Psoas muscle (tissue), 8 donors: ENCODE measurements around the gene EVPL. TPM values are rescaled to one million over a fixed set of nuclear protein-coding genes. Genes with fewer than 3 reads are reported as not detected.
A peak's percentile ranks its signal among the peaks of the same experiment; 100 is the strongest.

Source experiments
- ATAC-seq, 4 donors: fragments of 200-7000 bp; cut with Tn5 transposase; one replicate each; pipeline ENCODE4 v1.9.1; 2020; ENCODE audit warnings: moderate library complexity in 3 of 4, mild to moderate bottlenecking in 2 of 4
- DNase-seq, 2 donors: peaks; one replicate each; pipeline ENCODE4 v3.0.0-alpha.2; 2020
- H3K27ac ChIP-seq: fragments of 200-600 bp; one replicate; pipeline ENCODE4 v1.8.0; 2022
- H3K27me3 ChIP-seq, 3 donors: fragments of 200-600 bp in 1 of 3; one replicate each; pipeline versions ENCODE4 v1.6.1 to v1.8.0; 2013 to 2022; ENCODE audit warnings: low read length in 2 of 3, mild to moderate bottlenecking in 2 of 3, moderate library complexity in 1 of 3; ENCODE audit not compliant: insufficient read depth in 3 of 3
- H3K36me3 ChIP-seq, 2 donors: fragments of 200-600 bp in 1 of 2; one replicate each; pipeline versions ENCODE4 v1.6.1 to v1.8.0; 2013 to 2022; ENCODE audit warnings: low read depth in 1 of 2, mild to moderate bottlenecking in 1 of 2, moderate library complexity in 1 of 2; ENCODE audit not compliant: insufficient read depth in 1 of 2
- H3K4me1 ChIP-seq: fragments of 200-600 bp; one replicate; pipeline ENCODE4 v1.8.0; 2022
- H3K4me3 ChIP-seq: fragments of 200-600 bp; one replicate; pipeline ENCODE4 v1.8.0; 2022; ENCODE audit warnings: mild to moderate bottlenecking
- H3K9me3 ChIP-seq: fragments of 200-600 bp; one replicate; pipeline ENCODE4 v1.8.0; 2022
- WGBS, 3 donors: extraction: QIAGEN DNeasy Blood & Tissue Kit; methylation state at CpG; one replicate each; pipeline versions ENCODE4 v1.1.6 to v1.1.7; 2013; 5-methylcytosine and 5-hydroxymethylcytosine counted together
- intact Hi-C, 2 donors: fragments of 100-400 bp; cut with DNase I; formaldehyde crosslinking; loops; one replicate each; pipeline versions ENCODE4 v1.11.0 to v1.14.2; 2022
- polyA plus RNA-seq, 3 donors: library from polyadenylated mRNA; stranded (reverse); fragments of 200-250 nt; gene quantifications; one replicate each; pipeline ENCODE4 v1.2.3, GENCODE V29; 2013
- total RNA-seq, 4 donors: library from RNA; stranded (reverse); fragmentation: NEBNext Ultra II Directional in 2 of 4; extraction: Animal tissue kit (Norgen Biotek cat#: 25700) in 2 of 4; gene quantifications; one replicate each; pipeline versions ENCODE4 v1.2.1 to v1.2.4, GENCODE V29; 2021 to 2023
- TF ChIP-seq, protein P1 (sequence below): fragments of 200-600 bp; IDR thresholded peaks from one replicate; pipeline ENCODE4 v1.8.0; 2022; ENCODE audit warnings: antibody characterized with exemption
- donor health status: healthy with polysubstance abuse.
- donor health status: DM: no; HTN: no; CAD: no; lungs with moderate emphysema.
- donor health status: Bipolar disorder and iron deficiency.
- donor health status: healthy.
- donor health status: DM: yes; HTN: yes; CAD: no.
- donor health status: DM: no; HTN: no; CAD: no.
- donor health status: DM: no; HTN: no; CAD: no.
- donor health status: DM: yes; HTN: yes; CAD: no.

The EVPL gene
- total and polyA plus RNA-seq, 7 donors = 0.03 to 0.36 (median 0.11) TPM; not detected in 1

DNA sequence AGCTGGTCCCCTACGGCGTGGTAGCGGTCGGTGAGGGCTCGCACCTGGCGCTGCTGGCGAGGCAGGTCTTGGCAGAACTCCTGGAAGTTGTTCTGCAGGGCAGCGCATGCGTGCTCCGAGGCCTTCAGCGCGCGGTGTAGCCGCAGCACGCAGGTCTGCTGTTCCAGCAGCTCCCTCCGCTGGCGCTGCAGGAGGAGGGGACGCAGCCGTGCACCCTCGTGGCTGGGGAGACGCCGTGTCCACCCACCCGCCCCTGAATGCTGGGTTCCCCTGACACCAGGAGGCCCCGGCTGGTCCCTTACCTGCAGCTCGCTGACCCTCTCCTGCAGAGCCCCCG is 12.2 kb downstream of the EVPL start:
- Histone ChIP-seq H3K36me3 (no peaks in the 10 kb centered on the region), H3K4me3 (no peak overlapping the region), H3K4me1 (peaks cover 3% of the 10 kb centered on the region), H3K9me3 (no peaks in the 10 kb centered on the region), H3K27me3 (peaks cover 0 to 1% (median 0%) of the 10 kb centered on the region in 3 donors), H3K27ac (no peak overlapping the region)
- DNase-seq = no peak
- peak in 3 of 4 donors; percentile 26 to 51 (median 36) for ATAC-seq
- TF ChIP-seq, protein P1, sequence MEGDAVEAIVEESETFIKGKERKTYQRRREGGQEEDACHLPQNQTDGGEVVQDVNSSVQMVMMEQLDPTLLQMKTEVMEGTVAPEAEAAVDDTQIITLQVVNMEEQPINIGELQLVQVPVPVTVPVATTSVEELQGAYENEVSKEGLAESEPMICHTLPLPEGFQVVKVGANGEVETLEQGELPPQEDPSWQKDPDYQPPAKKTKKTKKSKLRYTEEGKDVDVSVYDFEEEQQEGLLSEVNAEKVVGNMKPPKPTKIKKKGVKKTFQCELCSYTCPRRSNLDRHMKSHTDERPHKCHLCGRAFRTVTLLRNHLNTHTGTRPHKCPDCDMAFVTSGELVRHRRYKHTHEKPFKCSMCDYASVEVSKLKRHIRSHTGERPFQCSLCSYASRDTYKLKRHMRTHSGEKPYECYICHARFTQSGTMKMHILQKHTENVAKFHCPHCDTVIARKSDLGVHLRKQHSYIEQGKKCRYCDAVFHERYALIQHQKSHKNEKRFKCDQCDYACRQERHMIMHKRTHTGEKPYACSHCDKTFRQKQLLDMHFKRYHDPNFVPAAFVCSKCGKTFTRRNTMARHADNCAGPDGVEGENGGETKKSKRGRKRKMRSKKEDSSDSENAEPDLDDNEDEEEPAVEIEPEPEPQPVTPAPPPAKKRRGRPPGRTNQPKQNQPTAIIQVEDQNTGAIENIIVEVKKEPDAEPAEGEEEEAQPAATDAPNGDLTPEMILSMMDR = no peak
- intact Hi-C loops = loop anchor here (5.0 to 10.0 kb wide), 2 partner anchors 280 to 287 kb away; no protein-coding TSS in a partner anchor
- WGBS, 3 donors = 49 to 73% (median 56%) methylated on average over 19 to 26 of the region's 26 CpGs

DNA sequence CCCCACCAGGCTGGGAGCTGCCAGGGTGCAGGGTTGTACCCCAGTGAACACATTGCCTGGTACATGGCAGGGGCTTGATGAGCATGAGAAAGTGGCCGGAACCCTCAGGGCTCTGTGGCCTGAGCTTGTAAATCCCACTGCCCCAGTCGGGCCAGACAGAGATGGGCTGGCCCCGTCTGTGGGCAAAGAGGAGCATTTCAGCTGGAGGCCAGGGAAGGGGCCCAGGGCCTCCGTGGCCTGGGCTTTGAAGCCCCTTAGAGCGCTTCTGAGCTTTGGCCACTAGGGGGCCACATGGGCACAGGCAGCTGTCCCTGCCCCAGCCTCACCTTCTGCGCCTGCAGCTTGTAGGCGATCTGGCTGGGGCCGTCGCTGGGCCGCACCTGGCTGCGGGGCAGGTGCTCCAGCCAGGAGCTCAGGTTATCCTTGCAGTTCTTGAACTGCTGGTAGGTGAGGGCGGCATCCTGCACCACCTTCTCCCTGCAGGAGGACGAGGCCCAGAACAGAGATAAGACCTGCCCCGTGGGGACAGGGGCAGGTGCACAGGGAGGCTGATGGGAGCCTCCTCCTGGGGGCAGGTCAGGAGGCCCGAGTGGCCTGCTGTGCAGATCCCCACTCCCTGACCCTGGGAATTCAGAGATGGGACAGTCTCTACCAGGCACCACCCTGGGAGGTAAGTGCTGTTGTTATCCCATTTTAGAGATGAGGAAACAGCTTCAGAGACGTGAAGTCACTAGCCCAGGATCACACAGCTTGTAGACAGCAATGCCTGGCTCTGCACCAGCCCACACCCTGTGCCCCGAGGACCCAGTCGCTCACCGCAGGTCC is 12.8 kb downstream of the EVPL start:
- Histone ChIP-seq H3K27ac (no peak overlapping the region), H3K4me3 (no peak overlapping the region), H3K9me3 (no peaks in the 10 kb centered on the region), H3K36me3 (no peaks in the 10 kb centered on the region), H3K4me1 (peaks cover 3% of the 10 kb centered on the region), H3K27me3 (peaks cover 0 to 1% (median 0%) of the 10 kb centered on the region in 3 donors)
- ATAC-seq = peak; percentile 83 to 96 (median 90)
- intact Hi-C loops = loop anchor here (5.0 to 10.0 kb wide), 2 partner anchors 280 to 288 kb away; no protein-coding TSS in a partner anchor
- peak; percentile 73 to 82 for DNase-seq
- WGBS, 3 donors = 20 to 26% (median 20%) methylated on average over 19 of the region's 19 CpGs
- TF ChIP-seq, protein P1 = peak; percentile 97

DNA sequence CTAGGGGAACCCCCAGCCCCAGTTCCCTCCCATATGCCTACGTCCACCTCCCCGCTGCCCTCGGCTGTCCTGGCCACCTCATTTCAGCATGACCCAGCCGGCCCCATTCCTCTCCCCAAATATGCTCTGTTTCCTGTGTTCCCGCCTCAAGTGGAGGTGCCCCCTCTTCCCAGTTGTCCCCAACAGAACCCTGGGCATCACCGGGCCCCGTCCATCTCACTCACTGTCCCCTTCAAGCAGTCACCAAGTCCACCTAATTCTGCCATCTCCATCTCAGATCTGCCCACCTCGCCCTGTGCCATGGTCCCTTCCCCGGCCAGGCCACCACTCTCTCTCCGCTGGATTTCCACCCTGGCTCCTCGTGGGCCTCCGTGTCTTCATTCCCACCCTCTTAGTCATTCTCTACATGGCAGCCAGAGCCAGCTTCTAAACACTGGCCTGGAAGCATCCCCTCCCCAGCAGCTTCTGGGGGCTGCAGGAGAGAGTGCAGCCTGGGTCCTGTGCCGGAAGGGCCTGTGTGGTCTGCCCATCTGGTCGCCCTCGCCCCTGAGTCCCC is 13.7 kb downstream of the EVPL start:
- H3K27ac ChIP-seq = no peak overlapping the region
- 74 to 76% (median 75%) methylated on average over 15 of the region's 15 CpGs for WGBS, 3 donors

DNA sequence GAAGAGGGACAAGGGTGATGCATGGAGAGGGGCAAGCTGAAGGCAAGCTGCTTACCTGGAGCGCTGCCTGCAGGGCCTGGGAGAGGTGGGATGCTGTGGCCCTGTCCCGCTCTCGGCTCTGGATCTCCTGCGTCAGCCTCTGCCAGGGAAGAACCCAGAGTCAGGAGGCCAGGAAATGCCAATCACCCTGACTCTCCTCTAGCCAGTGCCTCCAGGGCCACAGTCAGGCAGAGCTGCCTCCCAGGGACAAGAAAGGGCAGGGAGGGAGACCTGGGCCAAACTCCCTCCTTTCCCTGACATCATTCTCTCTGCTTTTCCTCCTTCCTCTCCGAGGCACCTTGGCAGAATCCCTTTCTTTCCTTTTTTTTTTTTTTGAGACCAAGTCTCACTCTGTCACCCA is 15.2 kb downstream of the EVPL start:
- WGBS, 3 donors = 74 to 90% (median 75%) methylated on average over 5 of the region's 5 CpGs
- DNase-seq (no peak), ATAC-seq (no peak)
- TF ChIP-seq, protein P1 = no peak
- Histone ChIP-seq H3K4me3 (no peak overlapping the region), H3K36me3 (no peaks in the 10 kb centered on the region), H3K27ac (no peak overlapping the region), H3K9me3 (no peaks in the 10 kb centered on the region), H3K27me3 (peaks cover 0 to 1% (median 0%) of the 10 kb centered on the region in 3 donors), H3K4me1 (peaks cover 3% of the 10 kb centered on the region)
- intact Hi-C loops = loop anchor here (5.0 to 10.0 kb wide), 2 partner anchors 283 to 290 kb away; no protein-coding TSS in a partner anchor

More for the DNA sequence above, 13.7 kb downstream of the EVPL start:
- no peak overlapping the region for H3K4me3 ChIP-seq
- H3K9me3 ChIP-seq = no peaks in the 10 kb centered on the region
- DNase-seq = no peak
- H3K27me3 ChIP-seq = peaks cover 0 to 1% (median 0%) of the 10 kb centered on the region in 3 donors
- H3K4me1 ChIP-seq = peaks cover 3% of the 10 kb centered on the region
- ATAC-seq = no peak
- TF ChIP-seq, protein P1 = no peak
- H3K36me3 ChIP-seq = no peaks in the 10 kb centered on the region
- intact Hi-C loops = loop anchor here (5.0 to 10.0 kb wide), 2 partner anchors 281 to 289 kb away; no protein-coding TSS in a partner anchor
